Measurements from ENCODE around the gene BAIAP2.
"Not testable (repeated sequence)": the region's sequence is repeated elsewhere in the genome, so short reads cannot be mapped to it uniquely, and the experiment has no call there.

GRCh38 chr17:81154016-81154415 is 119.1 kb downstream of the BAIAP2 start:
- not testable (repeated sequence) for TF ChIP-seq CTCF, POLR2A, EP300, POLR2AphosphoS5 (IDR thresholded peaks at IDR 0.05)
